A172 (cell line): ENCODE data around the gene TBL3. TPM values are rescaled to one million over a fixed set of nuclear protein-coding genes. Genes with fewer than 3 reads are reported as not detected.
A peak's percentile ranks its signal among the peaks of the same experiment; 100 is the strongest.
"Not testable (repeated sequence)": the region's sequence is repeated elsewhere in the genome, so short reads cannot be mapped to it uniquely, and the experiment has no call there.

Experiments used
- DNase-seq: peaks from one replicate; pipeline ENCODE4 v3.0.0-alpha.2; 2015; ENCODE audit warnings: low spot score
- total RNA-seq: library from RNA; depleted of rRNA; stranded (reverse); fragments of >200 nt; shearing (Covaris generic); gene quantifications from 2 replicates; pipeline ENCODE4 v1.2.3, GENCODE V29; 2014; rRNA removed

TBL3 gene
- 73.6 and 82.8 TPM in 2 replicates for total RNA-seq

GRCh38 chr16:1971796-1972489 lies at the start of gene TBL3:
TBL3 (plus strand) TSS chr16:1972053; CDS start chr16:1972165, 112 bp downstream.
- peak; percentile 91 for DNase-seq

DNA sequence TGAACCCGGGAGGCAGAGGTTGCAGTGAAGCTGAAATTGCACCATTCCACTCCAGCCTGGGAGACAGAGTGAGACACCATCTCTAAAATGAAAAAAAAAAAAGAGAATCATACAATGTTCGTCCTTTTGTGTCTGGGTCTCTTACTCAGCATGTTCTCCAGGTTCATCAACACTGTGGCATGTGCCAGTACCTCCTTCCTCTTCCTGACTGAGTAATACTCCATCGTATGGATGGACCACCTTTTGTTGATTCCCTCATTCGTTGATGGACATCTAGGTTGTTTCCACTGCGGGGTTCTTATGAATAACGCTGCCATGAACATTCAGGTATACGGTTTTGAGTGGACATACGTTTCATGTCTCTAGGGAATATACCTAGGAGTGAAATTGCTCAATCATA lies 49.5 kb upstream of the TBL3 start:
- no peak for DNase-seq

GRCh38 chr16:1923299-1924034 lies 48.4 kb upstream of the TBL3 start:
- DNase-seq = peak; percentile 92

DNA sequence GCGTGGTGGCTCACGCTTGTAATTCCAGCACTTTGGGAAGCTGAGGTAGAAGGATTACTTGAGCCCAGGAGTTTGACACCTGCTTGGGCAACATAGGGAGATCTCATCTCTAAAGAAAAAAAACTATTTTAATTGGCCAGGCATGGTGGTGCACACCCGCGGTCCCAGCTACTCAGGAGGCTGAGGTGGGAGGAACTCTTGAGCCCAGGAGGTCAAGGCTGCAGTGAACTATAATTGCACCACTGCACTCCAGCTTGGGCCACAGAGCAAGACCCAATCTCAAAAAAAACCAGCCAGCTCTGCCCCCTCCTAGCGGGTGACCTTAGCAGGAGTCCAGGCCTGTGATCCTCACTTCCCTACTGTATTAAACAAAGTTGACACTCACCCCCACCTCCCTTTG lies 47.8 kb upstream of the TBL3 start:
- DNase-seq = no peak

GRCh38 chr16:1926271-1926670 lies 45.6 kb upstream of the TBL3 start:
- no peak for DNase-seq

- peak; percentile 57 for DNase-seq
Observed at GRCh38 chr16:1929105-1929504, 42.7 kb upstream of the TBL3 start.

DNA sequence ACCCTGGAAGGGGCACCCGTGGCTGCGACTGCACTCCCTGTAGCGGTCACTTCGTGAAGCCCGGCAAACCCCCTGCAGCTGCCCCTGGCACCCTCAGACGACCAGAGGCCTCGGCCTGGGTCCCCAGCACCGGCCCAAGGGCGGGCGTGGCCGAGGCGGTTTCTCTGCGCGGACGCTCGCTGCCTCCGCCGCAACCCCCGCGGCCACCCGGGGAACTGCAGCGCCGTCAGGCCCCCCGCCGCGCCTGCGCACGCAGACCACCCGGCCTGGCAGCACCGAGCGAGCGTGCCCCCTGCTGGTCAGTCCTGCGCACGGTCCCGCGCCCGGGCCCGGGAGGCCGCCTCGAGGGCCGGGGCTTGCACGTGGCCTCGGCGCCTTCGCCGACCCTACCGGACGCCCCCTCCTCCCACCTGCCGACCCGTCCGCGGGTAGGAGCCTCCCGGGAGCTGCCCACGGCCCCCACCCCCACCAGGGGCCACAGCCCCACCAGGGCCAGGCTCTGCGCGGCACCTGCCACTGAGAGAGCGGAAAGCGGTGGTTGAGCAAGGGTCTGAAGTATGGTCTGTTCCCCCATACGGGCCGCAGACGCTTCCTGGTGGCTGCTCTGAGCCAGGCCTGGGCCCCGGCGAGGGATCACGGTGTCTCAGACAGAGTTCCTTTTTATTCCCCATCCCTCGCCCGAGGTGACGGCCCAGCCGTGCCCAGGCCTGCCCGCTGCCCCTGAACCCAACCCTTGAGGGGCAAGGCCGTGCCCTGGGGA lies 42.1 kb upstream of the TBL3 start:
- peak; percentile 60 for DNase-seq

- DNase-seq = no peak
Observed at GRCh38 chr16:1930338-1930720, 41.5 kb upstream of the TBL3 start.

GRCh38 chr16:1932050-1933028 lies 39.5 kb upstream of the TBL3 start:
- DNase-seq = peak; percentile 36

DNA sequence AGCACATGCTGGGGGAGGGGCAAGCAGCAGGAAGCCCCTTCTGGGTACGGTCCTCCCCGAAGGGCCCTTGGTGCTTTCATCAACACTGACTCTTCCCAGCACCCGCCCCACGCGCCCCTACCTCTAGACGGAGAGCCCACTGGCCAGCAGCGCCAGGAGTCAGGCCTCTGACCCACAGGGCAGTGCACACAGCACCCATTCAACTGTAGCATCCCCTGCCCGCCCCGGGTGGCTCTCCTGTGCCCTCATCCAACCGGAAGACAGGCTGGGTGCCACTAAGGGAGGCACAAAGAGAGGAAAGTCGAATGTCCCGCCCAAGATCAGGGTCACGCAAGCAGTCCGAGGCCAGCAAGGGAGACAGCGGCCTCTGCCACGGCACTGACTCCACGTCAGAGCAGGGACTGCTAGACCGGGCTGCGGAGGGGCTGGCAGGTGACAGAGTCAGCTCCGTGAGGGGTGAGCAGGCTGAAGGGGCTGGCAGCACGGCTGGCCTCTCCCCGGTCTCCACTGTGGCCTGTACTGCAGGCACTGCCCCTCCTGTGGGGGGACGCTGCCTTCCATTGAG lies 38.7 kb upstream of the TBL3 start:
- DNase-seq = no peak

GRCh38 chr16:1936945-1937479 lies 34.8 kb upstream of the TBL3 start:
- no peak for DNase-seq

GRCh38 chr16:1938316-1938715 lies 33.5 kb upstream of the TBL3 start:
- no peak for DNase-seq

GRCh38 chr16:1938910-1939309 lies 32.9 kb upstream of the TBL3 start:
- no peak for DNase-seq

DNA sequence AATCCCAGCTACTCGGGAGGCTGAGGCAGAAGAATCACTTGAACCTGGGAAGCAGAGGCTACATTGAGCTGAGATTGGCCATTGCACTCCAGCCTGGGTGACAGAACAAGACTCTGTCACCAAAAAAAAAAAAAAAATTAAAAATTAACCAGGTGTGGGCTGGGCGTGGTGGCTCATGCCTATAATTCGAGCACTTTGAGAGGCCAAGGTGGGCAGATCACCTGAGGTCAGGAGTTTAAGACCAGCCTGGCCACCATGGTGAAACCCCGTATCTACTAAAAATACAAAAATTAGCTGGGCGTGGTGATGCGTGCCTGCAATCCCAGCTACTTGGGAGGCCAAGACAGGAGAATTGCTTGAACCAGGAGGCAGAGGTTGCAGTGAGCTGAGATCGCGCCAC lies 32.0 kb upstream of the TBL3 start:
- DNase-seq = not testable (repeated sequence)

GRCh38 chr16:1940273-1941161 lies 31.3 kb upstream of the TBL3 start:
- no peak for DNase-seq

DNA sequence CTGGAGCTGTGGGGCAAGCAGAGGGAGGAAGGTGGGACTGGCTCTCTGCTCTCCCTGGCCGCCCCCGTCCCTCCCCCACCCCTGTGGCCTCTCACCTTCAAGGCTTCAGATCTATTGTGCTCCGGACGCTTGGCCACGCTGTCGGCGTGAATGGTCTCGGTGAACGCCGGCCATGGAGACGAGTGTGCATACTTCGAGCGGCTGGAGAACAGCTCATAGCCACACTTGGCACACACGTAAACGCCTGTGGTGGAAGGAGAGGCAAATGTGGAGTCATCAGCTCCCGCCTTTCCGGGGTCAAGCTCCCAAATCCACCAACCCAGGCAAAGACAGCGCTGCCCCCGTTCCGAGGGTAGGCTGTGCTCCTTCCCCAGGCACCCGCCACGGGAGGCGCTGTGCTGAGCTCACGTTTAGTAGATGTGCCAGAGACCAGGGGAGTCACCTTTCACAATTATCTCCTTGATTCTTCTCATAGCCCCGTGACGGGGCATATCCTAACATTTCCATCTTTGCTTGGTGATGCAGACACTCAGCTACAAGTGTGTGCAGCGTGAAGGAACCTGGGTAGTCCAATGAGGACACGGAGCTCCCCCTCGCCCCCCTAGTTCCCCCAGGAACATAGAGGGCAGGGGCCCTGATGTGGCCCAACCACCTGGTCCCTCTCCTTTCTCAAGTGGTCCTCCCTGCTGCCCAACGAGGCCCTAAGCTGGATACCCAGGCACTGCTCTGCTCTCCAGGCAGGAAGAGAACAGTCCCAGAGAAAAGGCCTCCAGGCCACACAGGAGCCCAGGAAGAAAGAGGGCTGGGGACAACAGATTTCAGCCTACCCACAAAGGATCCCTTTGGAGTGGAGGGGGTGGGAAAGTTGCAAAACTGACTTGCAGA lies 30.4 kb upstream of the TBL3 start:
- DNase-seq = no peak

DNA sequence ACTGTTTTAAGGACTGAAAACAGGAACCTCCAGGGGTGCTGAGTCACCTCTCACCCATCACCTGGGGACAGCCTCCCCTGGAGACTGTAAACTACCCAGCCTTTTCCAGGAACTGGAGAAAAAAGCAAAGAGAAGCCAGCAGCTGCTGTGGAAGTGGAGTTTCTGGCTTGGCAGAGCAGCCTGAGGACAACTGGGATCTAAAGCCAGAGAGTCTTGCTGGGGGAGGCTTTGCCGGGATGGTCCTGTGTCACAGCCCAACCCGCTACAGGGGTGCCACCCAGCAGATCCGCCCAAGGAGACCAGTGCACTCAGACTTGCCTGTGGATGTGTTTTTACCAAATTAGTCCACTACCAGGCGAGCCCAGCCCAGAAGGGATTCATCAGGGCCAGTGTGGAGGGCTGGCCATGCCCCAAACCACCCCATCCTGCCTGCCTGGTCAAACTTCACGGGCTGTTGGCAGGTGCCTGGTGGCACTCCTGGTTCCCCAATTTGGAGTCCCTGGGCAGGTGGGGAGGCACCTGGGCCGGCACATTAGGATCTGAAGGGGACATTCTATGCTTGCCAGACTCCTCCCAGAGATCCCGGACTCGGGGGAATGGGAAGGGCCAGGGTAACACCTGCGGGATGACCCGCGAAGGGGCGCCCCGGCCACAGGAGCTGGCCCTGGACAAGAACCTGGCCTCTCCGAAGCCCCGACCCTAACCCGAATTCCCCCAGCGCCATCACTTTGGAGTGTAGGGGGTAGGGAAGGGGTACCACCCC lies 29.6 kb upstream of the TBL3 start:
- no peak for DNase-seq
